Stimulated activated CD4-positive, alpha-beta T cell treated with anti-CD3 and anti-CD28 coated beads, Interleukin-15, amount 100 ng/mL, for 24 hours (primary cell): Measurements from ENCODE around the gene RIT2.

Experiments used
- DNase-seq: peaks from one replicate; pipeline ENCODE4 v3.0.0-alpha.2; 2020

Gene RIT2

GRCh38 chr18:42922363-42922762 lies 193.1 kb downstream of the RIT2 start:
- no peak for DNase-seq

- DNase-seq: no peak
Measured at GRCh38 chr18:42921226-42921737, 194.2 kb downstream of the RIT2 start.

DNA sequence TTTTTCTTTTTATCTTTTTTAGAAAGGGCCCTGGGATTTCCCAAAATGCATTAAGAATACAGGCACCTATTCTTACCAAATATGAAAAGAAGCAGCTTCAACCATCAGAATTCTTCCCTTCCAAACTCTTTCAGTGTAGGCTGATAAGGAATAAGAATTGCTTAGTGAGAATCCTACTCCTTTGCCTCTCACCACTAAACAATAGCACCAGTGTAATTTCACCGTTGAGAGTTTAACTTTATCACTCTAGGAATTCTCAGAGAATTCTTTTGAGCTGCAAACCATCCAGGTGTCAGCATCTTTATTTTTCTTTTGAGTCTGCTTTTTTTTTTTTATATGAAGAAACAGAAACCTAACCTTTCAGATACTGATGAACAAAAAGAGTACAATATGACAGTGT lies 194.9 kb downstream of the RIT2 start:
- no peak for DNase-seq

GRCh38 chr18:42915299-42915698 lies 200.2 kb downstream of the RIT2 start:
- DNase-seq: no peak

DNA sequence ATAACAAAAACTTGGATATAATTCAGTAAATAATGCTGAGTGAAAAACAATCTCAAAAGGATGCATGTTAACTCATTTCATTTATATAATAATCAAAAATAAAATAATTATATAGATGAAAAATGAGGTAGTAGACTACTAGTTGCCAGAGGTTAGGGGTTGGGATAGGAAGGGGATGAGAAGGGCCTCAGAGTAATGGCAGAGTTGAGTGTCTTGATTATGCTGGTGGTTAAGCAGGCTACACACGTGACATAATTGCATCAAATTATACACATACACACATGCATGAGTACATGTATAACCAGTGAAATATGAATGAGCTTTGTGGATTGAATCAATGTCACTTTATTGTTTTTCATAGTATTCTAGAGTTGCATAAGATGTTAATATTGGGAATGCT lies 201.0 kb downstream of the RIT2 start:
- DNase-seq: no peak

- DNase-seq: no peak
Measured at GRCh38 chr18:42909095-42909494, 206.4 kb downstream of the RIT2 start.

DNA sequence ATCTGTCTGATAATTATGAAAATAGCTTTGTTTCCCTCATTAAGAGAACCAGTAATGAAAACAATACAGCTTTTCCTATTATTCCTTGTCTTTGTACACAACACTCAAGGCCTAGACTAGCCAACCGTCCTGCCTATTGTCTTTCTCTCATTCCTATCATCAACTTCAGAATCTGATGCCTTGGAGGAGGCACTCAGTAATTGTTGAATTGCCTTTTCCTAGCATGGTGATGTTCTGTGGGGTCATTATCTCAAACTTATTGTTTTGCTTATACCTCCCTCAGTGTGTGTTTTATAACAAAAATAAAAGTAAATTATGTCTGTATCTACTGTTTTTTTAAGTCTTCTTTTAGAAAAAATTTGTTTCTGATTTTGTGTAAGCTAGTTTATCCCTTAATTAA lies 208.7 kb downstream of the RIT2 start:
- DNase-seq: no peak

DNA sequence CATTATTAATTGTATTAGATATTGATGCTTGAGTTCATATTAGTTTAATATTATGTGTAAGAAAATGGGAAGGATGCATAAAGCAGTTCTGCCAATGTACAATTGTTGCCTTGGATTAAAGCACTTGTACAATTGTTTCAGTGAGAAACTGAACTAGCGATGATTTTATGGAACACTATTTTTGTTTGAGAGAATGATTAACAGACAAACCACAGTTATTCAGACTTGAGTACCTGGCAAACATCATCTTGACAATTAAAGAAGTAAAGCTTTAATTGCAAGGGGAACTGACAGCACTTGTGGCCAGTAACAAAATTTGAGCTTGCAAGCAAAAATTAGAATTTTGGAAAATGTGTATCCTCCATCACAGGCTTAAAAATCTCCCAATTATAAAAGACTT lies 214.3 kb downstream of the RIT2 start:
- DNase-seq: no peak

GRCh38 chr18:42893977-42894376 lies 221.5 kb downstream of the RIT2 start:
- DNase-seq: no peak

GRCh38 chr18:42892181-42892580 lies 223.3 kb downstream of the RIT2 start:
- no peak for DNase-seq

DNA sequence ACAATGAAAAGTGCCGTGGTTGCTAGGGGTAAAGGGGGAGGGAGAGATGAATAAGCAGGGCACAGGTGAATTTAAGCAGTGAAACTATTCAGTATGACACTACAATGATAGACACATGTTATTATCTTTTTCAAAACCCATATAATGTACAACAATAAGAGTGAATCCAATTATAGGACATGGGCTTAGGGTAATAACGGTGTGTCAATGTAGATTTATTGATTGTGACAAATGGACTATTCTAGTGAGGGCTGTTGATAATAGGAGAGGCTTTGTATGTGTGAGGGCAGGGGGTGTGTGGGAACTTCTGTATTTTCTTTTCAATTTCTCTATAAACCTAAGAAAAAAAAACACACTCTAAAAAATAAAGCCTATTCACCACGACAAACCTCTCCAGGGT lies 223.8 kb downstream of the RIT2 start:
- DNase-seq: no peak

DNA sequence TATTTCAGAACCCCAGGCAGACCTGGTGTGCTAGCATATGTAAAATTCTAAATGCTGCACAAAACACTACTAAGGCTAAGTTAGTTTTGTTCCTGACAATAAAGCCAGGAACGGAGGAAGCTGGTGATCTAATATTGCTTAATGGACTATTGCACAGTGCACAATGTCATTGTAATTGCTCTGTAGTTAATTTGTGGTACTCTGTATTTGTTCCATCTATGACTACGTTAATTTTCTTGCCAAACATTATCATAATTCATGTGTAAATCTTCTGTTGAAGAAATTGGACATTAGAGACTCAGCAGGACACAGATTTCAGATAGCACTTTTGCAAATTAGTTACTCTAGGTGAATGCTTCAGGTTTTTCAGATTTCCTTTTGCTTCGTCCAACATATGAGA lies 232.3 kb downstream of the RIT2 start:
- no peak for DNase-seq

GRCh38 chr18:42882122-42882521 lies 233.4 kb downstream of the RIT2 start:
- DNase-seq: no peak

DNA sequence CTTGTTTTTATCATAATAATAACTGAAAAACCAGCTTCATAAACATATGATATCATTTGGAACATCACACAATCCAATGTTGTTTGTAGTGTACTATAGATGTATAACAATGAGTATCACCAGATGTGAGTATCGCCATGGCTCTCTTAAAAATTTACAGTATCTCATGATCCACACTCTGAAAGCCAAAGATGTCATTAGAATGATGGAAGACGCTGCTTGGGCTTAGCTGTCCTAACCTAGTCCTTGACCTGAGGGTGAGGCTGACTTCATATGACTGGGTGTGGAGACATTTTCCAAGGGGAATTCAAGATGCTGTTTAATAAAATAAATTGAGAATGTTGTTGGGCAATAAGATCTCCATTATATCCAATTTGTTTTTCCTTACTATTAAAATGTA lies 242.6 kb downstream of the RIT2 start:
- DNase-seq: no peak

DNA sequence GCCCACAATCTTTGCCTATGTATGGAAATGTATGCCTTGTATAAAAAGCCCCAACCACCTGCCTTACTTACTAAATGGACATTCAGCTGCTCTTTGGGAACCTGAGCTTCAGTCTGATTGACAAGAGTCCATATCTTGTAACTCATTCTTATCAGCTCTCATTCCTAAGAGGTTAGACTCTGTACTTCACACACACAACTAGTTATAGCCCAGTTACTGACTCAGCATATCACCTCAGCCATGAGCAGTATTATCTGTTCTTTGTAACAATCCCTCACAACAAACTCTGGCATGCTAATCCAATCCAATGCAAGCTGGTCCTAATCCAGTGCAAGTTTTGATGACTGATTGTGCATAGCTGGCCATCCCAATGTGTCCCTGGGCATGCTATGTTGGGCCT lies 250.6 kb downstream of the RIT2 start:
- DNase-seq: no peak

DNA sequence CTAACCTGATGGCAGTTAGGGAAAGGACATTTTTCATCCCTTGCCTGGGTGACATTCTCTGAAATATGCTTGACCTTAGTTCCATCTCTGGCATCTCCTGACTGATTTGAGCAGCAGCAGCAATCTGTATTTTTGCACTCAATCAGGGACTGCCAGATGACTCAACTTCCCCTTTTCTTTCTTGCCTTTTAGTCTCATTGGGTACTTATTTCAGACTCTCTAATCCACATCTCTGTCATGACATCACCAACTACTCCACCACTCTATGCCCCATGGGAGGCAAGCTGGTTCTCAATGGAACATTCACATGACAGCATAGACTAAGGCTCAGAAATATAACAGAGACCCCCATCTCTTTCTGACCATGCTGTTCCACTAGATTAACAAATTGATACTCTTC lies 254.2 kb downstream of the RIT2 start:
- no peak for DNase-seq

GRCh38 chr18:42860548-42860947 lies 254.9 kb downstream of the RIT2 start:
- DNase-seq: no peak

DNA sequence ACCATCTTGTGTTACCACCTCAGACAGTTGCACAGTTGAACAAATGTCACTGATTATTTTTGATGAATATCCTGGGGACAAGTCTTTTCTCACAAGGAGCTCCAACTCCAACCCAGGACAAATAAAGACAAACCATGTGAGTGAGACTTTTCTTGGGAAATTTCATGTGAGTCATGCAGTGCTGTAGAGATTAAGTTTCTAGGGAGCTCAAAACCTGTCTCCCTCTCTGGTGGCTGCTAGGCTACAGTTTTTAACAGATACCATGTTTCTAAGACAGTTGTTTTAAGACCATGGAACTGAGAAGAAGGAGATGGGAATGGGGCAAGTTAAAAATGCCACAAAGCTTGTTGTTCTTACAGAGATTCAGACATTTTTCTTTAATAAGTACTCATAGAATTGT lies 255.5 kb downstream of the RIT2 start:
- DNase-seq: no peak

- no peak for DNase-seq
Measured at GRCh38 chr18:42854558-42854957, 260.9 kb downstream of the RIT2 start.

- no peak for DNase-seq
Measured at GRCh38 chr18:42850174-42851083, 265.1 kb downstream of the RIT2 start.

- DNase-seq: no peak
Measured at GRCh38 chr18:42839408-42839807, 276.1 kb downstream of the RIT2 start.

DNA sequence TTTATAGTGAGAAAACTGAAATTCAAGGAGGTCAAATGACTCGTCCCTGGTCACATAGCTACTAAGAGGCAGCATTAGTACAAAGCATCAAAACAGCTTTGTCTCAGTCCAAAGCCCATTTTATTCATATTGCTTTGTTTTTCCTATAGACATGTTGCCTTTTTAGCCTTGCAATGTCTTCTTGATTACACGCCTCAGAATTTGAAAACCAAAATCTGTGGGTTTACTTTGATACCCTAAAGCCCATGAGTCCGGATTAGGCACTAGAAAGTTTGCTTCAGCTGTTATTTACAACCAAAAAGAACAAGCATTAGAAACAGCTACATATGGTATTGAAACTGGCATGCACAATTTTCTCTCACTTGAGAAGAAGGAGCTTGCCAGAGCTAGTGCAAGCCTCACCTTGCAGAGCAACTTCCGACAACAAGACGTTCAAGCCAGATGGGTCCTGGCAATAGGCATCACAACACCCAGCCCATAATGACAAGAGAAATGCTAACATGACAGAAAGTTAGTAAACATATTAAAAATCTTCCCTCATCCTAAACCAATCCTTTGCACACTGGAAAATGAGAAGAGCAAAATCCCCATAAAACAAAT lies 276.8 kb downstream of the RIT2 start:
- no peak for DNase-seq

GRCh38 chr18:42830936-42831335 lies 284.5 kb downstream of the RIT2 start:
- DNase-seq: no peak

- no peak for DNase-seq
Measured at GRCh38 chr18:42828881-42829280, 286.6 kb downstream of the RIT2 start.
